PC-3 (cell line): ENCODE data around the gene XYLT2. TPM values are rescaled to one million over a fixed set of nuclear protein-coding genes. Genes with fewer than 3 reads are reported as not detected.

ENCODE experiments used
- ATAC-seq: fragments of 200-7000 bp; cut with Tn5 transposase; 2 replicates; pipeline ENCODE4 v1.9.1; 2020; ENCODE audit warnings: mild to moderate bottlenecking, moderate library complexity
- BruUV-seq: library from RNA; stranded (reverse); fragments of 400-500 nt; replicated peaks from 2 replicates; lab custom pipeline; 2021; lab: Mats Ljungman, UMichigan
- CTCF ChIA-PET: fragments of 300-600 bp; sonication (Branson Sonifier 250); formaldehyde crosslinking; loops from one replicate; lab custom pipeline; 2022; ENCODE audit warnings: antibody characterized with exemption; lab: Charles Lee
- POLR2A ChIA-PET: fragments of 300-600 bp; sonication (Branson Sonifier 250); formaldehyde crosslinking; loops from one replicate; lab custom pipeline; 2022; ENCODE audit warnings: antibody characterized with exemption; ENCODE audit not compliant: unreplicated experiment; lab: Charles Lee
- DNase-seq: peaks from one replicate; pipeline ENCODE4 v3.0.0-alpha.2; 2015
- H2AFZ ChIP-seq: fragments of 300-600 bp; sonication (generic); 2 replicates; pipeline ENCODE4 v1.6.0; 2016; ENCODE audit warnings: antibody characterized with exemption, low read length
- H3F3A ChIP-seq: fragments of 300-600 bp; sonication (generic); one replicate; pipeline ENCODE4 v1.6.0; 2017; ENCODE audit warnings: antibody characterized with exemption, low read length, control low read depth, mild to moderate bottlenecking; ENCODE audit not compliant: unreplicated experiment
- H3K27ac ChIP-seq: fragments of 300-600 bp; sonication (generic); 2 replicates; pipeline ENCODE4 v1.5.1; 2016; ENCODE audit warnings: mild to moderate bottlenecking, low read length
- H3K27me3 ChIP-seq: fragments of 300-600 bp; sonication (generic); 2 replicates; pipeline ENCODE4 v1.6.1; 2016; ENCODE audit warnings: low read length, mixed read lengths
- H3K36me3 ChIP-seq: fragments of 300-600 bp; sonication (generic); 2 replicates; pipeline ENCODE4 v1.6.1; 2016; ENCODE audit warnings: low read depth, mixed run types, low read length, mixed read lengths
- H3K4me1 ChIP-seq: fragments of 300-600 bp; sonication (generic); 2 replicates; pipeline ENCODE4 v1.5.1; 2016; ENCODE audit warnings: low read length; ENCODE audit not compliant: insufficient read depth
- H3K4me2 ChIP-seq: fragments of 300-600 bp; sonication (generic); 2 replicates; pipeline ENCODE4 v1.6.0; 2016; ENCODE audit warnings: low read length
- H3K4me3 ChIP-seq: fragments of 300-600 bp; sonication (generic); 2 replicates; pipeline ENCODE4 v1.5.1; 2016; ENCODE audit warnings: mild to moderate bottlenecking, low read length, mixed read lengths
- H3K79me2 ChIP-seq: fragments of 300-600 bp; sonication (generic); 2 replicates; pipeline ENCODE4 v1.6.1; 2017; ENCODE audit warnings: low read length, mixed read lengths
- H3K9ac ChIP-seq: fragments of 300-600 bp; sonication (generic); 2 replicates; pipeline ENCODE4 v1.6.0; 2016; ENCODE audit warnings: mild to moderate bottlenecking, low read length
- H3K9me2 ChIP-seq: fragments of 300-600 bp; sonication (generic); replicated peaks from 2 replicates; pipeline ENCODE4 v1.6.1; 2016; ENCODE audit warnings: mixed run types, low read length, mixed read lengths
- H3K9me3 ChIP-seq: fragments of 300-600 bp; sonication (generic); 2 replicates; pipeline ENCODE4 v1.6.1; 2016; ENCODE audit warnings: low read length, mixed read lengths
- H4K20me1 ChIP-seq: fragments of 300-600 bp; sonication (generic); 2 replicates; pipeline ENCODE4 v1.6.1; 2016; ENCODE audit warnings: low read length, mixed read lengths
- CTCF ChIP-seq: fragments of 300-600 bp; sonication (generic); conservative IDR thresholded peaks from 2 replicates; pipeline ENCODE4 v1.5.1; 2017; ENCODE audit warnings: antibody characterized with exemption, low read depth, mild to moderate bottlenecking, low read length
- EZH2 ChIP-seq: fragments of 300-600 bp; sonication (generic); IDR thresholded peaks from one replicate; pipeline ENCODE4 v1.6.1; 2017; ENCODE audit warnings: antibody characterized with exemption, mild to moderate bottlenecking, low read length; ENCODE audit not compliant: unreplicated experiment
- EZH2phosphoT487 ChIP-seq: fragments of 300-600 bp; sonication (generic); IDR thresholded peaks from 2 replicates; pipeline ENCODE4 v1.6.1; 2018; ENCODE audit warnings: mild to moderate bottlenecking, antibody characterized with exemption, low read length, borderline replicate concordance
- intact Hi-C: fragments of 100-400 bp; cut with micrococcal nuclease; formaldehyde crosslinking; loops from 2 replicates; pipeline ENCODE4 v1.9.0; 2023
- total RNA-seq: library from RNA; depleted of rRNA; stranded (reverse); fragments of >200 nt; gene quantifications from 2 replicates; pipeline ENCODE4 v1.2.3, GENCODE V29; 2014

Gene XYLT2
- total RNA-seq, 1 experiment from 2014 or later, result 53.5 TPM

GRCh38 chr17:50344731-50345365 is 1.1 kb upstream of the XYLT2 start:
- H3F3A ChIP-seq, result no peaks in the 10 kb centered on the region
- no peaks in the 10 kb centered on the region for H3K9me2 ChIP-seq
- intact Hi-C loops, result no loop called here
- H2AFZ ChIP-seq, result no peak overlapping the region
- H3K27me3 ChIP-seq, result no peaks in the 10 kb centered on the region
- POLR2A ChIA-PET, result no interaction called here
- no peak for ATAC-seq
- no peak for TF ChIP-seq EZH2phosphoT487
- TF ChIP-seq EZH2, result no peak
- no peak for TF ChIP-seq CTCF
- H3K4me1 ChIP-seq, result peaks cover 26% of the 10 kb centered on the region
- no peak overlapping the region for H3K27ac ChIP-seq
- CTCF ChIA-PET, result interaction anchor here (0.6 kb wide), 1 partner anchor 53 kb away, joined by 3 read pairs; the partner anchor contains the start of gene LRRC59
- no TSS peak for BruUV-seq
- H3K36me3 ChIP-seq, result no peaks in the 10 kb centered on the region
- peak overlapping the region; percentile 99 for H3K4me2 ChIP-seq
- peaks cover 30% of the 10 kb centered on the region for H3K79me2 ChIP-seq
- no peak for DNase-seq
- H4K20me1 ChIP-seq, result no peaks in the 10 kb centered on the region; the same call in 1 of the 2 replicates
- H3K4me3 ChIP-seq, result peak overlapping the region; percentile 77; the same call in 1 of the 2 replicates
- no peak overlapping the region for H3K9ac ChIP-seq
- no peaks in the 10 kb centered on the region for H3K9me3 ChIP-seq

- CTCF ChIA-PET, result interaction anchor here (0.6 kb wide), 1 partner anchor 14 kb away, joined by 10 read pairs; no protein-coding TSS in a partner anchor
- Histone ChIP-seq H3K4me1 (peaks cover 26% of the 10 kb centered on the region), H3K9ac (peak overlapping the region; percentile 78), H3K27me3 (no peaks in the 10 kb centered on the region), H2AFZ (peak overlapping the region; percentile 64), H4K20me1 (no peaks in the 10 kb centered on the region; the same call in 1 of the 2 replicates), H3K4me2 (peak overlapping the region; percentile 95), H3K79me2 (peaks cover 30% of the 10 kb centered on the region), H3K9me2 (no peaks in the 10 kb centered on the region), H3K27ac (no peak overlapping the region), H3F3A (no peaks in the 10 kb centered on the region), H3K4me3 (peak overlapping the region; percentile 95), H3K36me3 (no peaks in the 10 kb centered on the region), H3K9me3 (no peaks in the 10 kb centered on the region)
- DNase-seq (peak; percentile 39), ATAC-seq (peak; percentile 43)
- no TSS peak for BruUV-seq
- TF ChIP-seq EZH2 (no peak), EZH2phosphoT487 (no peak), CTCF (no peak)
- intact Hi-C loops, result no loop called here
- POLR2A ChIA-PET, result interaction anchor here (0.6 kb wide), 1 partner anchor 24 kb away, joined by 3 read pairs; no protein-coding TSS in a partner anchor
Measured at GRCh38 chr17:50346313-50347116, 589 bp downstream of the XYLT2 start.
